ENCODE measurements around the gene FZD4.
"Not testable (repeated sequence)": the region's sequence is repeated elsewhere in the genome, so short reads cannot be mapped to it uniquely, and the experiment has no call there.

The FZD4 gene

DNA sequence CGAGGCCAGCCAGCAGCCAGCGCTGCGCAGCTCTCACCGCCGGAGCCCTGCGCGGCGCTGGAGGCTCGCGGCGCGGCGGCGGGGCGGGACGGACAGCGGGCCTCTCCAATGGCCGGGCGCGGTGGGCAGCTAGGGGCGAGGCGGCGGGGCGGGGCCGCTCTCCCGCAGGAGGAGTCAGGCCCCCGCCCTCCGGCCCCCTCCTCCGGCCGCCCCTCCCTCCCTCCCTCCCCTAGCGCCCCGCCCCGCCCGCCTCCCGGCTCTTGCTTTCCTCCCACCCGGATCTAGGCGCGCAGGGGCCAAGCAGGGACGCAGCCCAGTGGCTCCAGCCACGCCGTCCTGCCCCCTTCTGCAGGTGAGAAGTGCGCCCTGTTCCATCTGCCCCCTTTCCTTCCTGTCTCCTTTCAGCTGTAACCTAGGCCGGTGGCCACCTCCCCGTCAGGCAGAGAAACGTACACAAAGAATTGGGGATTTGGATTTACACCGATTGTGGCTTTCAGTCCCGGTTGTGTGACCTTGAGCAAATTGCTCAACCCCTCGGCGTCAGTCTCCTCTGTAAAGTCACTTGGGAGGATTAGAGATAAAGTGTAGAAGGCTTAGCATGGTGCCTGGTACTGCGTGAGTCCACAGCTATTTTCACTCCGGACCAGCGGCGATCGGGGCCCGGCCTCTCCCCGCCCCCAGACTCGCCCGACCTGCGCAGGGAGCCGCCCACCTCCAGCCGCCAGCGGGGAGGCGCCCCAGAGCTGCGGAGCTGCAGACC lies at the start of gene FZD4:
Gene FZD4, minus strand, starts transcription at position 35 of the 760 bp plus-strand sequence. CDS start 310 bp downstream, outside the sequence.
- Histone ChIP-seq H3K4me1 (ENCODE audit: control insufficient read depth in 1 of 2, insufficient read depth in 1 of 2, low read depth in 1 of 2, low read length in 1 of 2) (peaks cover 6 to 18% of the 10 kb centered on the region in 2 experiments), H3K9me3 (no peaks in the 10 kb centered on the region), H3K4me3 (ENCODE audit: low read depth in 1 of 2, low read length in 1 of 2) (peak within 1 kb of the TSS; percentile 43 to 52), H3K27ac (no peak within 1 kb of the TSS), H3K27me3 (peaks cover 99% of the 10 kb centered on the region), H3K36me3 (no peaks in the 10 kb centered on the region)
- TF ChIP-seq, protein P1, sequence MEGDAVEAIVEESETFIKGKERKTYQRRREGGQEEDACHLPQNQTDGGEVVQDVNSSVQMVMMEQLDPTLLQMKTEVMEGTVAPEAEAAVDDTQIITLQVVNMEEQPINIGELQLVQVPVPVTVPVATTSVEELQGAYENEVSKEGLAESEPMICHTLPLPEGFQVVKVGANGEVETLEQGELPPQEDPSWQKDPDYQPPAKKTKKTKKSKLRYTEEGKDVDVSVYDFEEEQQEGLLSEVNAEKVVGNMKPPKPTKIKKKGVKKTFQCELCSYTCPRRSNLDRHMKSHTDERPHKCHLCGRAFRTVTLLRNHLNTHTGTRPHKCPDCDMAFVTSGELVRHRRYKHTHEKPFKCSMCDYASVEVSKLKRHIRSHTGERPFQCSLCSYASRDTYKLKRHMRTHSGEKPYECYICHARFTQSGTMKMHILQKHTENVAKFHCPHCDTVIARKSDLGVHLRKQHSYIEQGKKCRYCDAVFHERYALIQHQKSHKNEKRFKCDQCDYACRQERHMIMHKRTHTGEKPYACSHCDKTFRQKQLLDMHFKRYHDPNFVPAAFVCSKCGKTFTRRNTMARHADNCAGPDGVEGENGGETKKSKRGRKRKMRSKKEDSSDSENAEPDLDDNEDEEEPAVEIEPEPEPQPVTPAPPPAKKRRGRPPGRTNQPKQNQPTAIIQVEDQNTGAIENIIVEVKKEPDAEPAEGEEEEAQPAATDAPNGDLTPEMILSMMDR (IDR thresholded peaks at IDR 0.05) = no peak

DNA sequence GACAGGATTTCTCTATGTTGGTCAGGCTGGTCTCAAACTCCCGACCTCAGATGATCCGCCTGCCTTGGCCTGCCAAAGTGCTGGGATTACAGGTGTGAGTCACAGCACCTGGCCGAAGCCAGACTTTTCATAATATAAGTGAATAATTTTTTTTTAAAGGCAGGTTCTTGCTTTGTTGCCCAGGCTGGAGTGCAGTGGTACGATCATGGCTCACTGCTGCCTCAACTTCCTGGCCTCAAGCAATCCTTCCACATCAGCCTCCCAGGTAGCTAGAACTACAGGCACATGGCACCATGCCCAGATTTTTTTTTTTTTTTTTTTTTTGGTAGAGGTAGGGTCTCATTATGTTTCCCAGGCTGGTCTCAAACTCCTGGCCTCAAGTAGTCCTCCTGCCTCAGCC lies 49.1 kb upstream of the FZD4 start:
- H3K27ac ChIP-seq = not testable (repeated sequence)

GRCh38 chr11:87002918-87003317 lies 47.7 kb upstream of the FZD4 start:
- H3K36me3 ChIP-seq = no peaks in the 10 kb centered on the region
- H3K4me3 ChIP-seq (ENCODE audit: low read depth in 1 of 2, low read length in 1 of 2) = no peak overlapping the region
- H3K27me3 ChIP-seq = no peaks in the 10 kb centered on the region
- no peaks in the 10 kb centered on the region for H3K4me1 ChIP-seq (ENCODE audit: control insufficient read depth in 1 of 2, insufficient read depth in 1 of 2, low read depth in 1 of 2, low read length in 1 of 2)
- no peaks in the 10 kb centered on the region for H3K9me3 ChIP-seq
- no peak overlapping the region for H3K27ac ChIP-seq
- TF ChIP-seq, protein P1 (IDR thresholded peaks at IDR 0.05) = no peak

More for the DNA sequence above, 49.1 kb upstream of the FZD4 start:
- H3K4me1 ChIP-seq (ENCODE audit: control insufficient read depth in 1 of 2, insufficient read depth in 1 of 2, low read depth in 1 of 2, low read length in 1 of 2); H3K36me3 ChIP-seq; H3K9me3 ChIP-seq; H3K27me3 ChIP-seq; H3K4me3 ChIP-seq (ENCODE audit: low read depth in 1 of 2, low read length in 1 of 2): not testable (repeated sequence)

DNA sequence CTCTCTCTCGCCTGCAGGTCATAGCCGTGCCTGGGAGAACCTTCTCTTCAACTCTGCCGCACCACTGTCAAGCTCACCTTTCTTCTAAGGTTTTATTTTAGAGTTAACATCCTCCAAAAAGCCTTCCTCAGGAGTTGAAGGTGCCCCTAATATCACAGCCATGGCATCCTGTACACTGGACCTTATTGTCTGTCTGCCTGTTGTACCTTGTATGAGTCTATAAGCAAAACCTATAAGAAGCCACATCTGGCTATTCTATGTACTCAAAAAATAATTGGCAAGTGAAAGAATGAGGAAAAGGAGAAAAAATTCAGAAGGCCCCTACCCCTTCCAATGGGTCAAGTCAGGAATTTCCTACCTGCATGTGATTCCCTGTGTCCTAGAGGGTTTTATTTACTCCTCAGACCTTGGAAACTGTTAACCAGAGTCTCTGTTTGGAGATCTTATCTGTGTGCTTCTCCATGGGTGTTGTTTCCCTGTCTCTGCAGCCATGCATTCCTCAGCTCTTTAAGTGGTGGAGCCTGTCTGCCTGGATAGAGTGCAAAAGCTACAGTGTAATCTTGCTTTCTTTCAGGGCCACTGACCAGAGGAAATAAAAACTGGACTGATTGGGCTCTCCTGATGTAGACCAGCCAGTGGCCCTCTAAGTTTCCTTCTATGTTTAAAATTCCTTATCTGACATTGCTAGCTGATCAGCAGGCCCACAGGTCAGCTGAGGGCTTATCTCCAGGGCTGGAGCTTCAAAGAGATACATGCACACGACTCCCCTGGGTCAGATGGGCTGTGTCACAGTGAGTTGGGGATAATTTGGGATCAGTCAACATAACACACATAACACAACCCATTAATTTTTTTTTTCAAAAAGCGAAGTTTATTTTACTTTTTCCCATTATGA lies 44.9 kb upstream of the FZD4 start:
- H3K36me3 ChIP-seq = no peaks in the 10 kb centered on the region
- no peaks in the 10 kb centered on the region for H3K27me3 ChIP-seq
- TF ChIP-seq, protein P1 (IDR thresholded peaks at IDR 0.05) = no peak
- H3K4me3 ChIP-seq (ENCODE audit: low read depth in 1 of 2, low read length in 1 of 2) = no peak overlapping the region
- no peaks in the 10 kb centered on the region for H3K9me3 ChIP-seq
- no peak overlapping the region for H3K27ac ChIP-seq
- no peaks in the 10 kb centered on the region for H3K4me1 ChIP-seq (ENCODE audit: control insufficient read depth in 1 of 2, insufficient read depth in 1 of 2, low read depth in 1 of 2, low read length in 1 of 2)

DNA sequence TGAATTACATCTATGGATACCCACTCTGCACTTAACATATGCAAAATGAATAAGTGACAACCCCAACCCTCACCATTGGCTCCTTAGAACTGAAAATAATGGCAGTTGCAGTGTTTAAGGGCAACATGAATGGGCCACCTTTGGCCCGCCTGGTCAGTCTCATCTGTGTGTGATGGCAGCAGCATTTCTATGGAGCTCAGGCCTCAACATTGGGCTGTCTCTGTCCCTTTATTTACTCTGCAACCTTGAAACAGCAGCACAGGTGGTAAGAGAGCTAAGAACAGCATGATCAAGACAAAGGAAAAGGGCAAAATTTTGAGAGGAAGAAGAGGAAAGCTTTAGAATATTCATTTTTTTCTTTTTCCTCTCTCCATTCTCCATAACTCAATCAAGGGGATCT lies 44.2 kb upstream of the FZD4 start:
- TF ChIP-seq, protein P1 (IDR thresholded peaks at IDR 0.05) = no peak
- H3K4me3 ChIP-seq (ENCODE audit: low read depth in 1 of 2, low read length in 1 of 2) = no peak overlapping the region
- no peak overlapping the region for H3K27ac ChIP-seq
- H3K36me3 ChIP-seq = no peaks in the 10 kb centered on the region
- H3K27me3 ChIP-seq = no peaks in the 10 kb centered on the region
- H3K4me1 ChIP-seq (ENCODE audit: control insufficient read depth in 1 of 2, insufficient read depth in 1 of 2, low read depth in 1 of 2, low read length in 1 of 2) = no peaks in the 10 kb centered on the region
- no peaks in the 10 kb centered on the region for H3K9me3 ChIP-seq
